ENCODE data around the gene TPK1.

The TPK1 gene

DNA sequence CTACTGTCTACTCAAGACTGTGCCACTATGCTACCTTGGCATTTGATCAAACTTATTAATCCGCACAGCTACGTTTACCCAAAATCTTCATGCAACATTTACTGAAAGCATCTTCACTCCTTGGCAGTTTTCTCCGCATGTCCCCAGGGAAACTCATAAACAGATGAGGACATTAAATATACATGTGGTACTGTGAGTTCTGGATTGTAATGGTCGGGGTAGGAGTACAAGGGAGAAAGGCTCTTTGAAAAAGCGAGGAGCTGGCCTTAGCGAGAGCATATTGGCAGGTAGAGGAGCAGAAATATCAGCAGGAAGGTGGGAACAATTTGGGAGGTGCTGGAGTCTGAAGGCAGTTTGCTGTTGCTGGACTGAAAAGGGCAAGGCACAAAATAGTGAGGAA lies 325.2 kb downstream of the TPK1 start:
- Histone ChIP-seq H3K9me3 (ENCODE audit: control insufficient read depth, insufficient read depth, low read depth, low read length) (no peaks in the 10 kb centered on the region), H3K4me1 (ENCODE audit: control insufficient read depth, insufficient read depth, low read length) (no peaks in the 10 kb centered on the region), H3K27ac (ENCODE audit: extremely low read depth, low read depth, low read length) (no peak overlapping the region), H3K4me3 (ENCODE audit: low read depth, low read length) (no peak overlapping the region), H3K36me3 (ENCODE audit: control insufficient read depth in 2 of 2, insufficient read depth in 1 of 2, low read length in 2 of 2) (no peaks in the 10 kb centered on the region)
- ChIA-PET CTCF (no interaction called here), POLR2A (no interaction called here)
- TF ChIP-seq, protein P1, sequence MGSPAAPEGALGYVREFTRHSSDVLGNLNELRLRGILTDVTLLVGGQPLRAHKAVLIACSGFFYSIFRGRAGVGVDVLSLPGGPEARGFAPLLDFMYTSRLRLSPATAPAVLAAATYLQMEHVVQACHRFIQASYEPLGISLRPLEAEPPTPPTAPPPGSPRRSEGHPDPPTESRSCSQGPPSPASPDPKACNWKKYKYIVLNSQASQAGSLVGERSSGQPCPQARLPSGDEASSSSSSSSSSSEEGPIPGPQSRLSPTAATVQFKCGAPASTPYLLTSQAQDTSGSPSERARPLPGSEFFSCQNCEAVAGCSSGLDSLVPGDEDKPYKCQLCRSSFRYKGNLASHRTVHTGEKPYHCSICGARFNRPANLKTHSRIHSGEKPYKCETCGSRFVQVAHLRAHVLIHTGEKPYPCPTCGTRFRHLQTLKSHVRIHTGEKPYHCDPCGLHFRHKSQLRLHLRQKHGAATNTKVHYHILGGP (tag by site-specific recombination; IDR thresholded peaks at IDR 0.05), result no peak
- TF ChIP-seq ZNF174 (tag by site-specific recombination; IDR thresholded peaks at IDR 0.05) (no peak), ZNF549 (tag by site-specific recombination; IDR thresholded peaks at IDR 0.05) (no peak), ZNF302 (tag by site-specific recombination; IDR thresholded peaks at IDR 0.05; ENCODE audit: low read depth) (no peak), ZNF10 (tag by site-specific recombination; IDR thresholded peaks at IDR 0.05) (no peak), ZNF623 (tag by site-specific recombination; IDR thresholded peaks at IDR 0.05) (no peak), ZEB2 (tag by site-specific recombination; IDR thresholded peaks at IDR 0.05) (no peak), SCRT1 (tag by site-specific recombination; IDR thresholded peaks at IDR 0.05; ENCODE audit: borderline replicate concordance) (no peak)

DNA sequence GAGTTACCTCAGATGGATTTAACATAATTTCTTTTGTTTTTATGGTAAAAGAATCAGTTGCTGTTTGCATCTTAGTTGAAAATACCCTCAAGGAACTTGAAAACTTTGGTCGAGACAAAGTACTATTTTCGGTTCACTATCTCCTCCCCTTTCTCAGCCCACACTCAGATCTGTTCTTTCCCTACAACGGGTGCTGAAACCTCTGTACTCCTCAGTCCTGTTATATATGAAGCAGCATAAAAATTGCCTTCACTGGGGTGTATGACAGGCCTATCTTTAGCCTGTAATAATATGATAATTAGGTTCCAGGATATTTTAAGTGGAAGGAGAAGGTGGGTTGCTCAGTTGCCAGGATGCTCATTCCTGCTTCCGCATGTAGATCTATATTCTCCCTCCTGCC lies 327.2 kb downstream of the TPK1 start:
- no peak for TF ChIP-seq ZNF214 (tag by site-specific recombination; IDR thresholded peaks at IDR 0.05; ENCODE audit: borderline replicate concordance)
- no peak for TF ChIP-seq YY1 (tag by site-specific recombination; IDR thresholded peaks at IDR 0.05)
- TF ChIP-seq ZNF48 (tag by site-specific recombination; IDR thresholded peaks at IDR 0.05), result no peak
- TF ChIP-seq ZNF423 (tag by site-specific recombination; IDR thresholded peaks at IDR 0.05), result no peak
- TF ChIP-seq ZNF416 (tag by site-specific recombination; IDR thresholded peaks at IDR 0.05), result no peak
- TF ChIP-seq ZNF221 (tag by site-specific recombination; IDR thresholded peaks at IDR 0.05; ENCODE audit: borderline replicate concordance), result no peak
- TF ChIP-seq ZNF341 (tag by site-specific recombination; IDR thresholded peaks at IDR 0.05; ENCODE audit: low read depth), result no peak
- TF ChIP-seq, protein P2, sequence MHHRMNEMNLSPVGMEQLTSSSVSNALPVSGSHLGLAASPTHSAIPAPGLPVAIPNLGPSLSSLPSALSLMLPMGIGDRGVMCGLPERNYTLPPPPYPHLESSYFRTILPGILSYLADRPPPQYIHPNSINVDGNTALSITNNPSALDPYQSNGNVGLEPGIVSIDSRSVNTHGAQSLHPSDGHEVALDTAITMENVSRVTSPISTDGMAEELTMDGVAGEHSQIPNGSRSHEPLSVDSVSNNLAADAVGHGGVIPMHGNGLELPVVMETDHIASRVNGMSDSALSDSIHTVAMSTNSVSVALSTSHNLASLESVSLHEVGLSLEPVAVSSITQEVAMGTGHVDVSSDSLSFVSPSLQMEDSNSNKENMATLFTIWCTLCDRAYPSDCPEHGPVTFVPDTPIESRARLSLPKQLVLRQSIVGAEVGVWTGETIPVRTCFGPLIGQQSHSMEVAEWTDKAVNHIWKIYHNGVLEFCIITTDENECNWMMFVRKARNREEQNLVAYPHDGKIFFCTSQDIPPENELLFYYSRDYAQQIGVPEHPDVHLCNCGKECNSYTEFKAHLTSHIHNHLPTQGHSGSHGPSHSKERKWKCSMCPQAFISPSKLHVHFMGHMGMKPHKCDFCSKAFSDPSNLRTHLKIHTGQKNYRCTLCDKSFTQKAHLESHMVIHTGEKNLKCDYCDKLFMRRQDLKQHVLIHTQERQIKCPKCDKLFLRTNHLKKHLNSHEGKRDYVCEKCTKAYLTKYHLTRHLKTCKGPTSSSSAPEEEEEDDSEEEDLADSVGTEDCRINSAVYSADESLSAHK (tag by site-specific recombination; IDR thresholded peaks at IDR 0.05), result no peak
- no peak for TF ChIP-seq ZNF350 (tag by site-specific recombination; IDR thresholded peaks at IDR 0.05)
- TF ChIP-seq GLIS1 (tag by site-specific recombination; IDR thresholded peaks at IDR 0.05), result no peak
- no peak for TF ChIP-seq ZNF561 (tag by site-specific recombination; IDR thresholded peaks at IDR 0.05; ENCODE audit: borderline replicate concordance)
- TF ChIP-seq SP7 (tag by site-specific recombination; IDR thresholded peaks at IDR 0.05), result no peak
- no peak for TF ChIP-seq ZNF792 (tag by site-specific recombination; IDR thresholded peaks at IDR 0.05)
- TF ChIP-seq, protein P3, sequence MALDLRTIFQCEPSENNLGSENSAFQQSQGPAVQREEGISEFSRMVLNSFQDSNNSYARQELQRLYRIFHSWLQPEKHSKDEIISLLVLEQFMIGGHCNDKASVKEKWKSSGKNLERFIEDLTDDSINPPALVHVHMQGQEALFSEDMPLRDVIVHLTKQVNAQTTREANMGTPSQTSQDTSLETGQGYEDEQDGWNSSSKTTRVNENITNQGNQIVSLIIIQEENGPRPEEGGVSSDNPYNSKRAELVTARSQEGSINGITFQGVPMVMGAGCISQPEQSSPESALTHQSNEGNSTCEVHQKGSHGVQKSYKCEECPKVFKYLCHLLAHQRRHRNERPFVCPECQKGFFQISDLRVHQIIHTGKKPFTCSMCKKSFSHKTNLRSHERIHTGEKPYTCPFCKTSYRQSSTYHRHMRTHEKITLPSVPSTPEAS (tag by site-specific recombination; IDR thresholded peaks at IDR 0.05), result no peak
- no peak for TF ChIP-seq SP2 (tag by site-specific recombination; IDR thresholded peaks at IDR 0.05)
- TF ChIP-seq ZNF324 (tag by site-specific recombination; IDR thresholded peaks at IDR 0.05), result no peak
- TF ChIP-seq ZNF560 (tag by site-specific recombination; IDR thresholded peaks at IDR 0.05; ENCODE audit: borderline replicate concordance), result no peak
- Histone ChIP-seq H3K27ac (ENCODE audit: extremely low read depth, low read depth, low read length) (no peak overlapping the region), H3K9me3 (ENCODE audit: control insufficient read depth, insufficient read depth, low read depth, low read length) (no peaks in the 10 kb centered on the region), H3K4me3 (ENCODE audit: low read depth, low read length) (no peak overlapping the region), H3K4me1 (ENCODE audit: control insufficient read depth, insufficient read depth, low read length) (no peaks in the 10 kb centered on the region), H3K36me3 (ENCODE audit: control insufficient read depth in 2 of 2, insufficient read depth in 1 of 2, low read length in 2 of 2) (no peaks in the 10 kb centered on the region)
- ChIA-PET POLR2A (no interaction called here), CTCF (no interaction called here)

Measured in HEK293 (cell line).